ENCODE measurements around the gene PCDHA8. TPM values are rescaled to one million over a fixed set of nuclear protein-coding genes. Genes with fewer than 3 reads are reported as not detected.
A peak's percentile ranks its signal among the peaks of the same experiment; 100 is the strongest.
"Not testable (repeated sequence)": the region's sequence is repeated elsewhere in the genome, so short reads cannot be mapped to it uniquely, and the experiment has no call there.

Gene PCDHA8
- total RNA-seq, 1 experiment from 2014 or later: 0.14 TPM

- peak within 1 kb of the TSS; percentile 1; the same call in 1 of the 2 replicates for H3K4me3 ChIP-seq (ENCODE audit: insufficient read depth, low read depth, low read length)
- not testable (repeated sequence) for H3K36me3 ChIP-seq (replicated peaks; ENCODE audit: control insufficient read depth, insufficient read depth, low read length); DNase-seq; H3K27me3 ChIP-seq (ENCODE audit: control insufficient read depth, insufficient read depth, low read length)
These were observed 7.4 kb downstream of the PCDHA8 start, which contains the start of gene PCDHA9 for GRCh38 chr5:140848139-140849102. PCDHA9 (plus strand) TSS chr5:140848382; CDS start chr5:140848496, 114 bp downstream.

GRCh38 chr5:140849831-140850634 lies 9.0 kb downstream of the PCDHA8 start:
- not testable (repeated sequence) for H3K27me3 ChIP-seq (ENCODE audit: control insufficient read depth, insufficient read depth, low read length); H3K4me3 ChIP-seq (ENCODE audit: insufficient read depth, low read depth, low read length); DNase-seq; H3K36me3 ChIP-seq (replicated peaks; ENCODE audit: control insufficient read depth, insufficient read depth, low read length)

DNA sequence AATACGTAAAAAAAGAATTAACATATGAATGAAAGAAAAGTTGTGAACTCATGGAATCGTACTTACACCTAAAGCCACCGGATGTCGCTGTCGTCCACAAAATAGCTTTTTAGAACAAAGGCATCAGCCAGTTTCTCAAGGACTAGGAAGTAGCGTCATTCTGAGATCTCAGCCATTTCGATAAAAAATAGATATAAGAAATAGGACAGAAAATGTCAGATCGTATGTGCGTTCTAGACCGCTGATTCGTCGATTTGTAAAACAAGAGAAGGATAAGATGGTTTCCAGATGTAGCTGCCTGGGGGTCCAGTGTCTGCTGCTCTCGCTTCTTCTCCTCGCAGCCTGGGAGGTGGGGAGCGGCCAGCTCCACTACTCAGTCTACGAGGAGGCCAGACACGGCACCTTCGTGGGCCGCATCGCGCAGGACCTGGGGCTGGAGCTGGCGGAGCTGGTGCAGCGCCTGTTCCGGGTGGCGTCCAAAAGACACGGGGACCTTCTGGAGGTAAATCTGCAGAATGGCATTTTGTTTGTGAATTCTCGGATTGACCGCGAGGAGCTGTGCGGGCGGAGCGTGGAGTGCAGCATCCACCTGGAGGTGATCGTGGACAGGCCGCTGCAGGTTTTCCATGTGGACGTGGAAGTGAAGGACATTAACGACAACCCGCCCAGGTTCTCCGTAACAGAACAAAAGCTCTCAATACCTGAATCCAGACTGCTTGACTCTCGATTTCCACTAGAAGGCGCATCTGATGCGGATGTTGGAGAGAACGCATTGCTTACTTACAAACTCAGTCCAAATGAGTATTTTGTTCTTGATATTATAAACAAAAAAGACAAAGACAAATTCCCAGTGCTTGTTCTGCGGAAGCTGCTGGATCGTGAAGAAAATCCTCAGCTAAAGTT lies 15.0 kb downstream of the PCDHA8 start, which contains the start of gene PCDHA10:
Gene PCDHA10 (plus strand): TSS at position 126 of the 903 bp plus-strand sequence. CDS start 152 bp downstream, at position 278.
- no peaks in the 10 kb centered on the region for H3K27me3 ChIP-seq (ENCODE audit: control insufficient read depth, insufficient read depth, low read length)
- DNase-seq: peak; percentile 75
- H3K4me3 ChIP-seq (ENCODE audit: insufficient read depth, low read depth, low read length): peak within 1 kb of the TSS; percentile 41; the same call in 1 of the 2 replicates
- no peaks in the 10 kb centered on the region for H3K36me3 ChIP-seq (replicated peaks; ENCODE audit: control insufficient read depth, insufficient read depth, low read length)

GRCh38 chr5:140857177-140857986 lies 16.4 kb downstream of the PCDHA8 start:
- peaks cover 1% of the 10 kb centered on the region for H3K36me3 ChIP-seq (replicated peaks; ENCODE audit: control insufficient read depth, insufficient read depth, low read length)
- no peaks in the 10 kb centered on the region for H3K27me3 ChIP-seq (ENCODE audit: control insufficient read depth, insufficient read depth, low read length)
- no peak for DNase-seq
- no peak overlapping the region for H3K4me3 ChIP-seq (ENCODE audit: insufficient read depth, low read depth, low read length)

- H3K4me3 ChIP-seq (ENCODE audit: insufficient read depth, low read depth, low read length): no peak overlapping the region
These were observed 16.9 kb downstream of the PCDHA8 start for GRCh38 chr5:140857987-140858240.

DNA sequence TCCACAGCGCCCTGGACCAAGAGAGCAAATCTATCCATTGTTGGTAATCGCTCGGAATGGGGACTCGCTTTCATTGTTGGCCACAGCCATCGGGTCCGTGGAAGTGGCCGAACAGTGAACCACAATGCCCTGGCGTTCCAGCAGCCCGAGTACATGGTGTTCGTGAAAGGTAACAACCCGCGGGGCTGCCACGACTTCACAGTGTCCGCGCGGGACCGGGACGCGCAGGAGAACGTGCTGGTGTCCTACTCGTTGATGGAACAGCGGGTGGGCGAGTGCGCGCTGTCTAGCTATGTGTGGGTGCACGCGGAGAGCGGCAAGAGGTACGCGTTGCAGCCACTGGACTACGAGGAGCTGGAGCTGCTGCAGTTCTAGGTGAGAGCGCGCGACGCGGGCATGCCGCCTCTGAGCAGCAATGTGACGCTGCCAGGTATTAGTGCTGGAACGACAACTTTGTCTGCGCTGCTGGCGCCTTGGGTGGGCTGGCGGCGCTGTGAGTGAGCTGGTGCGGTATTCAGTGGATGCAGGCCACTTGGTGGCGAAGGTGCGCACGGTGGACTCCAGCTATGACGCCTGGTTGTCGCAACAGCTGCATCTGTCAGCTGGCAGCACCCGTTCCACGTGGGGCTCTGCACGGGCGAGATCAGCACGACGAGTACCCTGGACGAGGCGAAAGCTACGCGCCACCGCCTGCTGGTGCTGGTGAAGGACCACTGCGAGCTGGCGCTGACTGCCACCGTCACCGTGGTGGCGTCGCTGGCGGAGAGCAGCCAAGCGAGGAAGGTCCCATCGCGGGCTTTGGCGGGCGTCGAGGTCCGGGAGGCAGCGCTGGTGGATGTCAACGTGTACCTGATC lies 21.7 kb downstream of the PCDHA8 start:
- H3K36me3 ChIP-seq (replicated peaks; ENCODE audit: control insufficient read depth, insufficient read depth, low read length): peaks cover 1% of the 10 kb centered on the region
- no peak for DNase-seq
- no peaks in the 10 kb centered on the region for H3K27me3 ChIP-seq (ENCODE audit: control insufficient read depth, insufficient read depth, low read length)
- H3K4me3 ChIP-seq (ENCODE audit: insufficient read depth, low read depth, low read length): no peak overlapping the region

More at GRCh38 chr5:140857987-140858240, 16.9 kb downstream of the PCDHA8 start:
- H3K36me3 ChIP-seq (replicated peaks; ENCODE audit: control insufficient read depth, insufficient read depth, low read length): peaks cover 1% of the 10 kb centered on the region
- H3K27me3 ChIP-seq (ENCODE audit: control insufficient read depth, insufficient read depth, low read length): no peaks in the 10 kb centered on the region
- DNase-seq: no peak

DNA sequence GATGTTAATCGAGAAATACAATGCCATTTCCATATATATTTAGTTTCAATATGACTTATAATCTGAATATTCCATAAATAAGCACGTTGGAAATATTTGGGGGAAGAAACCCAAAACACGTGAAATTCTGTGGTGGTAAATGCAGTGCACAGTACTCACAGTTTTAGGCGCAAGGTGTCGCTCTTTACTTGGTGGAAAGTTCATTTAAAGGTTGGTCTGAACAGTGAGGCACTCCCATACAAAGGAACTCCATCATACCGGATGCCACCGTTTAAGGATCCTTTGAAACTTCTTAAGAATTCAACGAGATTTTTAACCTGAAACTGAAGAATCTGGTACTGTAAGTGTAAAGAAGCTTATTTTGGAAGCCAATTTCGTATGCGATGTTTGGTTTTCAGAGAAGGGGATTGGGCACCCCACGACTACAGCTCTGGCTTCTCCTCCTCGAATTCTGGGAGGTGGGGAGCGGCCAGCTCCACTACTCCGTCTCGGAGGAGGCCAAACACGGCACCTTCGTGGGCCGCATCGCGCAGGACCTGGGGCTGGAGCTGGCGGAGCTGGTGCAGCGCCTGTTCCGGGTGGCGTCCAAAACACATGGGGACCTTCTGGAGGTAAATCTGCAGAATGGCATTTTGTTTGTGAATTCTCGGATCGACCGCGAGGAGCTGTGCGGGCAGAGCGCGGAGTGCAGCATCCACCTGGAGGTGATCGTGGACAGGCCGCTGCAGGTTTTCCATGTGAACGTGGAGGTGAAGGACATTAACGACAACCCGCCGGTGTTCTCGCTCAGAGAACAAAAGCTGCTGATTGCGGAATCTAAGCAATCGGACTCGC lies 28.0 kb downstream of the PCDHA8 start, which contains the start of gene PCDHA11:
Gene PCDHA11 (plus strand): TSS at position 237 of the 834 bp plus-strand sequence. CDS start 147 bp downstream, at position 384.
- peak; percentile 81 for DNase-seq

DNA sequence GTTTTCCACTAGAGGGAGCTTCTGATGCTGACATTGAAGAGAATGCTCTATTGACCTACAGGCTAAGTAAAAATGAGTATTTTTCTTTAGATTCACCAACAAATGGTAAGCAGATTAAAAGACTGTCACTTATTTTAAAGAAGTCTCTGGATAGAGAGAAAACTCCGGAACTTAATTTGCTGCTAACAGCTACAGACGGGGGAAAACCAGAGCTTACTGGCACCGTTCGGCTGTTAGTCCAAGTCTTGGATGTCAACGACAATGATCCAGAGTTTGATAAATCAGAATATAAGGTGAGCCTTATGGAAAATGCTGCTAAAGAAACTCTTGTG lies 28.5 kb downstream of the PCDHA8 start:
- Histone ChIP-seq H3K36me3 (replicated peaks; ENCODE audit: control insufficient read depth, insufficient read depth, low read length) (no peaks in the 10 kb centered on the region), H3K27me3 (ENCODE audit: control insufficient read depth, insufficient read depth, low read length) (no peaks in the 10 kb centered on the region), H3K4me3 (ENCODE audit: insufficient read depth, low read depth, low read length) (peak overlapping the region; percentile 47)
- no peak for DNase-seq

More for the DNA sequence above, 28.0 kb downstream of the PCDHA8 start, which contains the start of gene PCDHA11:
- Histone ChIP-seq H3K36me3 (replicated peaks; ENCODE audit: control insufficient read depth, insufficient read depth, low read length) (no peaks in the 10 kb centered on the region), H3K27me3 (ENCODE audit: control insufficient read depth, insufficient read depth, low read length) (no peaks in the 10 kb centered on the region), H3K4me3 (ENCODE audit: insufficient read depth, low read depth, low read length) (peak within 1 kb of the TSS; percentile 47)

- no peaks in the 10 kb centered on the region for H3K27me3 ChIP-seq (ENCODE audit: control insufficient read depth, insufficient read depth, low read length)
- no peaks in the 10 kb centered on the region for H3K36me3 ChIP-seq (replicated peaks; ENCODE audit: control insufficient read depth, insufficient read depth, low read length)
- DNase-seq: no peak
- H3K4me3 ChIP-seq (ENCODE audit: insufficient read depth, low read depth, low read length): no peak overlapping the region
These were observed 29.5 kb downstream of the PCDHA8 start for GRCh38 chr5:140870221-140871201.

- Histone ChIP-seq H3K36me3 (replicated peaks; ENCODE audit: control insufficient read depth, insufficient read depth, low read length) (no peaks in the 10 kb centered on the region), H3K4me3 (ENCODE audit: insufficient read depth, low read depth, low read length) (peak within 1 kb of the TSS; percentile 55), H3K27me3 (ENCODE audit: control insufficient read depth, insufficient read depth, low read length) (no peaks in the 10 kb centered on the region)
- DNase-seq: peak; percentile 76
These were observed 34.4 kb downstream of the PCDHA8 start, which contains the start of gene PCDHA12 for GRCh38 chr5:140875085-140876065. PCDHA12 (plus strand) TSS chr5:140875308; CDS start chr5:140875473, 165 bp downstream.
